ENCODE data around the gene POLR2H.

DNA sequence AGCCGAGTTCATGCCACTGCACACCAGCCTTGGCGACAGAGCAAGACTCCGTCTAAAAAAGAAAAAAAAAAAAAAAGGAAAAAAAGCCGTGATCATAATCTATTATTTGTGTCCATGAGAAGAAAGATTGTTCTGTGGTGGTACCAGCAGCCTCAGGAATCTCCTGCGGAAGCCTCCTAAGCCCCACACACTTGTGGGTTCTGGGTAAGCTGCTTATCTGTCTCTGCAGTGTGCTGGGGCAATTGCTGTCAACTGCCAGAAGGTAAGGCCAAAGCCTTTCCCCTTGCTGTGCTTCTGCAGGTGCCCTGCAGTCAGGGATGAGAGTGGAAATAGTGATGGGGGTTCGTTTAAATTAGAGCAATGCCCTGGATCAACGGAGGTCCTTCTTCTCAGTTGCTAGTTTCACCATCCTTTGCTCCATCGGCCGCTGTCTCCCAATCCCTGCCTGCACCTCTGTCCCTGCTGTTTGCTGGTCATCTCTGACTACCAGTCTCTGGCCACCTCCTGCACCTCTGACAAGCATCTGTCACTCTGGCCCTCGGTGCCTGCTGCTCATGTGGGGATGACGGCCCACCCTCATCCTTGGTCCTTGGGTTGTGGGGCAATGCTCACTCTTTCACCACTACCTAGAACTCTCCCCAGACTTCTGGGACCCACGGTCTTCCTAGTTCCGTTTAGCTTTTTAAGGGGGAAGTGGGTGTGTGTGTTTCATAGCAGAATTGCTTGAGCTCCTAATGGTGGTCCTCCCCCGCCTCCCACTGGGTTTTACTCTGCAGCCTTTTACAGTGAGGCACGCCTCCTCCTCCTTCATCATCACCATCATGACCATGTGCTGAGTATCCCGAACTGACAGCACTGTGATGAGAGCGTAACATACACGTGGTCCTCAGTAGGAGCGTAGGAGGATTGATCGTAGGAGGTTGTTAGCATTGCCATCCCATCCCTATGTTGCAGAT lies 43.8 kb downstream of the POLR2H start:
- TF ChIP-seq POLR2A (IDR thresholded peaks at IDR 0.05) (no peak), EP300 (IDR thresholded peaks at IDR 0.05) (no peak), POLR2AphosphoS5 (IDR thresholded peaks at IDR 0.05) (no peak)
- TF ChIP-seq, protein P1, sequence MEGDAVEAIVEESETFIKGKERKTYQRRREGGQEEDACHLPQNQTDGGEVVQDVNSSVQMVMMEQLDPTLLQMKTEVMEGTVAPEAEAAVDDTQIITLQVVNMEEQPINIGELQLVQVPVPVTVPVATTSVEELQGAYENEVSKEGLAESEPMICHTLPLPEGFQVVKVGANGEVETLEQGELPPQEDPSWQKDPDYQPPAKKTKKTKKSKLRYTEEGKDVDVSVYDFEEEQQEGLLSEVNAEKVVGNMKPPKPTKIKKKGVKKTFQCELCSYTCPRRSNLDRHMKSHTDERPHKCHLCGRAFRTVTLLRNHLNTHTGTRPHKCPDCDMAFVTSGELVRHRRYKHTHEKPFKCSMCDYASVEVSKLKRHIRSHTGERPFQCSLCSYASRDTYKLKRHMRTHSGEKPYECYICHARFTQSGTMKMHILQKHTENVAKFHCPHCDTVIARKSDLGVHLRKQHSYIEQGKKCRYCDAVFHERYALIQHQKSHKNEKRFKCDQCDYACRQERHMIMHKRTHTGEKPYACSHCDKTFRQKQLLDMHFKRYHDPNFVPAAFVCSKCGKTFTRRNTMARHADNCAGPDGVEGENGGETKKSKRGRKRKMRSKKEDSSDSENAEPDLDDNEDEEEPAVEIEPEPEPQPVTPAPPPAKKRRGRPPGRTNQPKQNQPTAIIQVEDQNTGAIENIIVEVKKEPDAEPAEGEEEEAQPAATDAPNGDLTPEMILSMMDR (IDR thresholded peaks at IDR 0.05) = no peak
